IMR-90 (cell line): ENCODE data around the gene SFPQ.

Experiments used
- BHLHE40 ChIP-seq: fragments of 150-350 bp; IDR thresholded peaks from 2 replicates; pipeline ENCODE4 v1.6.1; 2016; ENCODE audit warnings: mild to moderate bottlenecking, low read depth, low read length
- CTCF ChIP-seq: conservative IDR thresholded peaks from 2 replicates; pipeline ENCODE4 v1.5.1; 2012; ENCODE audit warnings: mild to moderate bottlenecking, low read depth, low read length, improper control_type of control experiment
- MXI1 ChIP-seq: IDR thresholded peaks from 2 replicates; pipeline ENCODE4 v1.6.1; 2012; ENCODE audit warnings: low read depth, mild to moderate bottlenecking, low read length, moderate library complexity, borderline replicate concordance
- NFE2L2 ChIP-seq: fragments of 150-350 bp; IDR thresholded peaks from 2 replicates; pipeline ENCODE4 v1.6.1; 2016; ENCODE audit warnings: low read depth, mild to moderate bottlenecking, low read length
- POLR2A ChIP-seq: IDR thresholded peaks from 2 replicates; pipeline ENCODE4 v1.6.1; 2012; ENCODE audit warnings: mild to moderate bottlenecking, low read depth, low read length
- RAD21 ChIP-seq: IDR thresholded peaks from 2 replicates; pipeline ENCODE4 v1.6.1; 2012; ENCODE audit warnings: low read length, improper control_type of control experiment
- RCOR1 ChIP-seq: IDR thresholded peaks from 2 replicates; pipeline ENCODE4 v1.6.1; 2012; ENCODE audit warnings: mild to moderate bottlenecking, low read length, improper control_type of control experiment; ENCODE audit not compliant: insufficient replicate concordance
- RFX5 ChIP-seq: IDR thresholded peaks from 2 replicates; pipeline ENCODE4 v1.8.0; 2012; ENCODE audit warnings: low read depth, mild to moderate bottlenecking, low read length, moderate library complexity
- SMC3 ChIP-seq: fragments of 150-350 bp; IDR thresholded peaks from 2 replicates; pipeline ENCODE4 v1.6.1; 2016; ENCODE audit warnings: low read depth, mild to moderate bottlenecking, antibody characterized with exemption, low read length, moderate library complexity
- USF2 ChIP-seq: fragments of 150-350 bp; IDR thresholded peaks from 2 replicates; pipeline ENCODE4 v1.6.1; 2017; ENCODE audit warnings: mild to moderate bottlenecking, antibody characterized with exemption, low read length, low read depth
- TF ChIP-seq, protein P1 (sequence below): fragments of 150-350 bp; IDR thresholded peaks from 2 replicates; pipeline ENCODE4 v1.6.1; 2016; ENCODE audit warnings: low read depth, mild to moderate bottlenecking, low read length, moderate library complexity, borderline replicate concordance

DNA sequence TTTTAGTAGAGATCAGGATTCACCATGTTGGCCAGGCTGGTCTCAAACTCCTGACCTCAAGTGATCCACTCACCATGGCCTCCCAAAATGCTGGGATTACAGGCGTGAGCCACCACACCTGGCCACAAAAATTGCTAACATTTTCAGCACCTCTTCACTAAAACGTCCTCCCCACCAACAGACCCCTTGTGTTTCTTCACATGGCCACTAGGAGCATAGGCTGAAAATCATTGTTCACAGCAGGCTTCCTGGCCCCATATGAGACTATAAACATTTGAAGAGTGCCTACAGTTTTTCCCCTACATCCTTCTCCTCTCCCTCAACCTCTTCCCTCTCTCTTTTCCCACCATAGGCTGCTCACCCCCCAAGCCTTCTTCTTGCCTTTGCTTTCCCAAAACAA is 28.0 kb upstream of the SFPQ start:
- TF ChIP-seq CTCF (peak; percentile 30; the same call in 1 of the 2 replicates), POLR2A (no peak), RFX5 (no peak), RAD21 (no peak), SMC3 (no peak), USF2 (no peak), MXI1 (no peak), BHLHE40 (no peak), NFE2L2 (no peak), RCOR1 (no peak)
- TF ChIP-seq, protein P1, sequence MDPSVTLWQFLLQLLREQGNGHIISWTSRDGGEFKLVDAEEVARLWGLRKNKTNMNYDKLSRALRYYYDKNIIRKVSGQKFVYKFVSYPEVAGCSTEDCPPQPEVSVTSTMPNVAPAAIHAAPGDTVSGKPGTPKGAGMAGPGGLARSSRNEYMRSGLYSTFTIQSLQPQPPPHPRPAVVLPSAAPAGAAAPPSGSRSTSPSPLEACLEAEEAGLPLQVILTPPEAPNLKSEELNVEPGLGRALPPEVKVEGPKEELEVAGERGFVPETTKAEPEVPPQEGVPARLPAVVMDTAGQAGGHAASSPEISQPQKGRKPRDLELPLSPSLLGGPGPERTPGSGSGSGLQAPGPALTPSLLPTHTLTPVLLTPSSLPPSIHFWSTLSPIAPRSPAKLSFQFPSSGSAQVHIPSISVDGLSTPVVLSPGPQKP: no peak
